ENCODE results near the gene SMIM44.

SMIM44 gene

DNA sequence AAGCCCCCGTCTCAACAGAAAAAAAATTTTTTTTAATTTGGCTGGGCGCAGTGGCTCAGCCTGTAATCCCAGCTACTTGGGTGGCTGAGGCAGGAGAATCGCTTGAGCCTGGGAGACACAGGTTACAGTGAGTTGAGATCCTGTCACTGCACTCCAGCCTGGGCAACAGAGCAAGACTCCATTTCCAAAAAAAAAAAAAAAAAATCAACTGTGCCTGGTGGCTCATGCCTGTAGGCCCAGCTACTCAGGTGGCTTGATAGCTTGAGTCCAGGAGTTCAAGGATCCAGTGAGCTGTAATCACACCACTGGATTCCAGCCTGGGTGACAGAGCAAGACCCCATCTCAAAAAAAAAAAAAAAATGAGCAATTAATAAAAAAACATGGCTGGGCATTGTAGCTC lies 18.5 kb upstream of the SMIM44 start:
- no peak overlapping the region for H3K4me3 ChIP-seq (ENCODE audit: low read depth, low read length)

DNA sequence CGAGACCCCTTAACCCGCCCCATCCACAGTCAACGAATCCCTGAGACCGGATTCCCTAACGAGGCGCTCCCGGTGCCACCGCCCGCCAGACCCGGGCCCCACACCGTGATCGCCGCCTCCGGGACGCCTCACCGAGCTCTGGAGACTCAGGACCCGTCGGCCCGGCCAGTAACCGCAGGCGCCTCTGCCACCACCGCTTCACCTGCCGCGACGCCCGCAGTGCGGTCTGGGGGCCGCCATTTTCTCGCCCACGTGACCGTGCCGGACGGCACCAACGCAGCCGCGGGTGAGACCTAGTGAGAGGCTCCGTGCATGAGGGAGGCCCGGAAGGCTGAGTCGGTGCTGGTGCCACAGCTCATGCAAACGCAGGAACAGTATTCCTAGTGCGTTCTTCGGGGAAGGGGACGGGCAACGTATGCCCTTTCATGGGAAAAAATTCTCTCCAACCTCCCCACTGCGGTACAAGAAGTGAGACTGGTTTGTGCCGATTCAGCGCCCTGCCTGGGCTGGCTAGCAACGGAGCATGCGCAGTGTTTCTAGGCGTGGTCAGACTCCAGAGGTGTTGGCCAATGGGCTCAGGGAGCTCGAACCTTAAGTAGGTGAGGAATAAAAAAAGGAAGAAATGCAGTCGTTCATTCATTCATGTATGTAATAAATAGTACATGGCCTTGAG lies 17.3 kb upstream of the SMIM44 start, which contains the start of gene DOHH:
DOHH (minus strand) TSS at position 246 of the 673 bp plus-strand sequence. CDS start 3,860 bp downstream, outside the sequence.
- H3K4me3 ChIP-seq (ENCODE audit: low read depth, low read length): peak within 1 kb of the TSS; percentile 99

DNA sequence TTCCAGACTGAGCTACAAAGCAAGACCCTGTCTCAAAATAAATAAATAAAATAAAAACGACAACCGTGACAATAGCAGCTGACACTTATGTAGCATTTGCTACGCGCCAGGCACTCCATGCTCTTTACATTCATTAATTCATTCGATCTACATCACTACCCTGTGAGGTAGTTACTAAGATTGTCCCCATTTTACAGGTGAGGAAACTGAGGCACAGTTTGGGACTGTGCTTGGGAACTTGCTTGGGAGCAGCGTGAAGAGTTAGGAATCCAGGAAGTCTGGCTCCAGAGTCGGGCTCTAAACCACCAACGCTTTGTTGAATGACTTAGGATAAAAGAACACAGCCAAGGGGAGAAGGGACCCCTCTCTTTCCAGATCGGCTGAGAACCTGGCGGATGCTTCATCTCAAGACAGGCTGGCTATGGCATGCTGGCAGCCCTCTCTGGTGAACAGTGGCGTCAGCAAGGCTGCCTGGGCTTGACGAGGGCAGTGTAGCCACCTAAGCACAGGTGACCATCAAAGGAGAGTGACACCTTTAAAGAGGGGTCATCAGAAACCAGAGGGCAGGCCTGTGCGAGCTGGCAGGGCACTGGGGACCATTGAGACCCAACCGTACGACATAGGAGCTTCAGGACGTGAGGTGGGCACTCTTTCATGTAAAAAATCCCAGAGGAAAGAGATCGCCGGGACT lies 16.6 kb upstream of the SMIM44 start:
- H3K4me3 ChIP-seq (ENCODE audit: low read depth, low read length): peak overlapping the region; percentile 99

DNA sequence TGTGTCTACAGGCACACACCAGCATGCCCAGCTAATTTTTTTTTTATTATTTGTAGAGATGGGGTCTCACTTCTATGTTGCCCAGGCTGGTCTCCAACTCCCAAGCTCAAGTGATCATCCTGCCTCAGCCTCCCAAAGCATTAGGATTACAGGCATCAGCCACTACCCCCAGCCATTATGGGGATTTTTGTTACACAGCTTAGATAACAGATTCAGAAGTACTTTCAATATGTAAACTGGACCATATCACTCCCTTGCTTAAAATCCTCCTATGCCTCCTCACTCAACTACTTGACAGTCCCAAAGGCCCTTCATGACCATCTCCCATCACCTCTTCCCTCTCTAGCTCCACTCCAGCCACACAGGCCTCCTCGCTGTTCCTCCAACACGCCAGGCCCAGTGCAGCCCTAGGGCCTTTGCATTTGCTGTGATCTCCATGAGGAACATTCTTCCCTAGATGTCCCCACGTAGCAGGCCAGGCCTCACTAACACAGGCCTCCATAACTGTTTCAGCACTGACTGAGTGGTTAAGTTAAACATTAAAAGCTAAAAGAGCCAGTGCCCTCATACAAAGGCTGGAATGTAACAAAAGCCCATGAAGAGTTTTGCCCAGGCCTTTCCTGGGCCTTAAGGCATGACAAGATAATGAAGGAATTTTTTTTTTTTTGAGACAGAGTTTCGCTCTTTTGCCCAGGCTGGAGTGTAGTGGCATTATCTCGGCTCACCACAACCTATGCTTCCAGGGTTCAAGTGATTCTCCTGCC lies 14.7 kb upstream of the SMIM44 start:
- H3K4me3 ChIP-seq (ENCODE audit: low read depth, low read length): no peak overlapping the region

DNA sequence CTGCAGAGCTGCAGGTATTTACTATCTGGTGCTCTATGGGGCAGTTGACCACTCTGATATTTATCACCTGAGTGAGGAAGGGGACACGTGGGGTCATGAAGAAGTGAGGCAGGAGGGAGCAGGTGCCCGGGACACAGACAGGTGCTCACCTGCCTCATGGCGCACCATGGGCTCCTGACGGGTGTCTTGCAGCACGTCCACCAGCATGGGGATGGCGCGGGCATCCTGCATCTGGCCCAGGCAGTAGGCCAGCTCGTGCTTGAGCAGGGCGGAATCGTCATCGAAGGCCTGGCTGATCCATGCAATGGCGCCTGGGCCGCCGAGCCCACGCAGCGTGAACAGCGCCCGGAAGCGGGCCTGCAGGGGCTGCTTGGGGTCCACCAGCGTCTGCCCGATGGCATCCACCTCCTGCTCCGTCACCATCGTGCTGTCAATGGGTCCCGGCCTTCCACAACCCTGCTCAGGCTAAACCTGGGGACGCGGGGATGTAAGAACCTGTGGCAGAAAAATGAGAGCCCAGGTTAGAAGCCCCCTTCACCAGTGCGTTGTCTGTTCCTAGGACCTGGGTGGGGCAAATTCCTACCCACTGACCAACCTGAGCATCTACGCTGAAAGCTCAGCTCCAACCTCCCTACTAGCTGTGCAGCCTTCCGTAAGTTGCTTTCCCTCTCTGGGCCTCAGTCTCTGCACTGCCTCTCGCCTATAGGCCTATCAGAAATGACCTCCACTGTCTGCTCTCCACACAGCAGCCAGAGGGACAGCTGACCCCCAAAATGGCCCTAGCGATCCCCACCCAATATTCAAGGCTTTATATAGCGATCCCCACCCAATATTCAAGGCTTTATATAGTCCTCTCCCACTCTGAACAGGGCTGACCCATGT lies 13.4 kb upstream of the SMIM44 start:
- H3K4me3 ChIP-seq (ENCODE audit: low read depth, low read length): no peak overlapping the region

DNA sequence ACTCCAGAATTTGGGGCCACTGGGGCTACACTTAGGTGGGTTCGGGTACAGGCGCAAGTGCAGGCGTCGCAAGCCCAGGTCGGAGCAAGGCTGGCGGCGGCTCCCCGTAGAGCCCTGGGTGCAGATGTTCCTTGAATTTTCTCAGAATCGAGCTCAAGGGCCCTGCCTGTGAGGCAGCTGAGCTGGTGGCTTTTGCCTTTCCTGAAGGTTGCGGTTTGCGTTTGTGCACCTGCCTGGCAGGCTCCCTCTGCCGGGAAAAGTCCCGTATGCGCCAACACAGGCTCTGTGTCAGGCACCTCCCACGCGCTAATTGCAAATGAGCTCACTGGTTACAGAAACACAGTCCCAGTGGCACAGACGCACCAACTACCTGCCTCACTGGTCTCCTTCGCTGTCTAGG lies 11.3 kb upstream of the SMIM44 start:
- H3K4me3 ChIP-seq (ENCODE audit: low read depth, low read length): no peak overlapping the region

DNA sequence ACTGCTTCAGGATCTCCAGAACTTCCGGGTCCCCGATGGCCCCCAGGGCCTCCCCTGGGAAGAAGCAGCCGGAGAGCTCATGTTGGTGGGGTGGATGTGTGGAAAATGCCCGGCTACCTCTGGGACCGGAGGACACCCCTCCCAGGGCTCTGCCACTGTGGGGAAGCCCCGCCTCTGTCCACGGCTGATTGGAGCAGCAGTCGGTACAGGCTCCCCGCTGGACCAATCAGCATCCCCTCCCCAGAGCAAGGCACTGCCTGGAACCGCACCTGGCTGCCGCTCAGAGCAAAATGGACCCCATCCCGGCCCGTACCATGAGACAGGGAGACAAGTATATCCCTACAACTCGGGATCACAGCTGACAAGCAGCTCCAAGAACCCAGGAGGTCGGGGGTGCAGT lies 10.8 kb upstream of the SMIM44 start:
- H3K4me3 ChIP-seq (ENCODE audit: low read depth, low read length): no peak overlapping the region

DNA sequence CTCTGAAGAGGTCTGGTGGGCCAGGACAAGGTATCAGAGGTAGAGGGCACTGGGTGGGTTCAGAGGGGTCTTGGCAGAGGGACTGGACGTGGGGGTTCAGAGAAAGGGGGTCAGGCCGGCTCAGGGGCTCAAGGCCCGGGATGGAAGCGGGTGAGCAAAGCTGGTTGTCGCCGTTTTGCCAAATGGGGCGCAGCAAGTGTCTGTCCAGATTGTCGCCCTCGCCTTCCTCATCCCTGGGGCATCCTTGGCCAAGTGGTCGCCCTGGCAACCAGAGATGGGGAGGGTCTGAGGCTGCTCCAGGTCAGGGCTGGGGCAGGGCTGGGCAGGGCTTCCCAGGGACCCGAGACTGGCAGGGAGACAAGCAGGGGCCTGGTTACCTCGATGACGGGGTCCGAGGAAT lies 10.4 kb upstream of the SMIM44 start:
- no peak overlapping the region for H3K4me3 ChIP-seq (ENCODE audit: low read depth, low read length)

DNA sequence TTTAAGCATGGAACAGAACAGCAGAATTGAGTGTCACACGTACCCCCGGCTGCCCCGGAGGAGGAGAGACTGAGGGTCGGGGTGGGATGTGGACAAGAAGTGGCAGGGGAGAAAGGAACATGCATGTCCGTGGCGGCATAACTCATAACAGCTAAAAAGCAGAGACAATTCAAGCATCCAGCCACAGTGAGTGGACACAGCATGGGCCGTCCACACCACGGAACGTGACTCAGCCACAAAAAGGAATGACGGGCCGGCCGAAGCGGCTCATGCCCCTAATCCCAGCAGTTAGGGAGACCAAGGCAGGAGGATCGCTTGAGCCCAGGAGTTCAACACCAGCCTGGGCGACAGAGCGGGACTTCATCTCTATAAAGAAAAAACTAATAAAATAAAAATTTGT lies 9.7 kb upstream of the SMIM44 start:
- H3K4me3 ChIP-seq (ENCODE audit: low read depth, low read length): no peak overlapping the region

DNA sequence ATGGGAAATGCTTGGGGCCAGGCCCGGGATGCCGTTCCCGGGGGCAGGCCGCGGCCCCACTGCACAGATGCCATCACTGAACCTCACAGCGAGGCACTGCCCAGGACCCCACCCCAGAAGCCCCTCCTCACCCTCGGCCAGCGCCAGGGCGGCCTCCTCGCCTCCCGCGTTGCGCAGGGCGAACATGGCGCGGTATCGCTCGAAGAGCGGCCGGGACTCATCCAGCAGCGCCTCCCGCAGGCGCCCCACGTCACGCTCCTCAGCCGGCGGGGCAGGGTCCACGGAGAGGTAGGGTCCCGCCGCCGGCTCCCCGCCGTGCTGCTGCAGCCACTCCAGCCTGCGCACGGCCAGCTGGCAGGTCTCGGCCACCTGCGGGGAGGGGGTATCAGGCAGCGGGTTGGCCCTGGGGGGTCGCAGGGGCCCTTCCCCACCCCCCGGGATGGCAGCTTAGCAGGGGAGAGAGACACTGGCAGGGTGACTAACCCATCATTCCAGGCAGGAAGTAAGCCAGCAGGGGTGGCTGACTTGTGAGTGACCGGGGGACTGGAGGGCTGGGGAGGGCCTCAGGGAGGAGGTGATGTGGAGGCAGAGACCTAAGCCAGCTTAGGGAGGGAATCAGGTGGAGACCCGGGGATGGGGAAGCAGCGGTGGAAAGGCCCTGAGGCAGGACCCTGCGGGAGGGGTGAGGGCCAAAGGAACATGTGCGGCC lies 9.0 kb upstream of the SMIM44 start:
- no peak overlapping the region for H3K4me3 ChIP-seq (ENCODE audit: low read depth, low read length)

DNA sequence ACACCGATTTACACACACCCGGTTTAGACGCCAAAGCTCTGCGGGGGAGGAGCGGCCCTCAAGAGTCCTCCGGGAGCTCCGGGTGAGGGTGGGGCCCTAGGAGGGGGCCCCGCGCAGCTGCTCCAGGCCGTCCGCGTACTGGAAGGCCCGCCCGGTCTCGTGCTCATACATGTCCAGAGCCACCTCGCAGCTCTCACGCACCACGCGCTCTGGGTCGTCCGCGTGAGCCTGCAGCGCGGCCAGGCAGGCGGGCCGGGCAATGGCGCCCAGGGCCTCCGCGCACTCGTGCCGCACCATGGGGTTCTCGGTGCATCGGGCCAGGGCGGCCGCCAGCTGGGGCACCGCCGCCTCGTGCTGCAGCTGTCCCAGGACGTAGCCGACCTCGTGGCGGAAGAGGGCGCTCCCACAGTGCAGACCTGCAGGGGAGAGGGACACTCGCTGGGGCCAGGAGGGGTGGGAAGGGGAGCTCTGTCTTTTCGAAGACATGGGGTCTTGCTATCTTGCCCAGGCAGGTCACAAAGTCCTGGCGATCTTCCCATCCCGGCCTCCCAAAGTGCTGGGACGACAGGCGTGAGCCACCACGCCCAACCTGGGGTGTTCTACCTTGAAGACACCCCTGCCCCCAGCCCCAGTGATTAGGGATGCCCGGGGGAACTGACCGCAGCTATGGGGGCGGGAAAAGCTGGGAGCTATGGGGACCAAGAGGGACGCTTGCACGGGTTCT lies 8.3 kb upstream of the SMIM44 start:
- no peak overlapping the region for H3K4me3 ChIP-seq (ENCODE audit: low read depth, low read length)

DNA sequence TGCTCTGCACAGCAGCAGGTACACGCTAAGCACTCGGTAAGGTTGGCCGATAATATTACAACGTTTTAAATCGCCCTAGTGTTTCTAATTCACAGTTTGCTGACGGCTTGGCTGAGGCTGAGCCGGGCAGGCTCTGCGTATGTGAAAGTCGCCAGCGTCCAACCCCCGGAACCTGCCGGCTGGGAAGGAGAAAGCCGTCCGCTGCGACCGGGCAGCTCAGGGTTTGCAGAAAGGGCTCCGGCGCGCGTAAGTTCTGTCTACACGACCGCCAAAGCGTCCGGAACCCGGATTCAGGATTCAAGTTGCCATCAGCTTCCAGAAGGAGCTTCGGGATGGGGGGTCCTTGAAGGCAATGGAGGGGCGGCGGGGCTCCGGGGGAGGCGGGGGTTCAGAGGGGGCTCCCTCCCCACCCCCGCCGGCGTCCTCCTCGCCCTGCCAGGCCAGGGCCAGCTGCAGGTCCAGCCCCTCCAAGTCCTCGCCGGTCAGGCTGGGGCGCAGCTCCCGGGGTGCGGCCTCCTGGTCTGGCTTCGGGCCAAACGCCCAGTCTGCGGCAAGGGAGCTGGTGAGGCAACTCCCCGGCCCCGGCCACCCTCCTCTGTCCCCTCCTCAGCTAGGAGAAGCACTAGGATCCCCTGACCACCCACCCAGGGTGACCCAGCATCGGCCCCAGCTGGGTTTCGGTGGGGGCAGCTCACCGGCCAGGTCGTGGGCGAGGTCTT lies 575 bp downstream of the SMIM44 start:
- H3K4me3 ChIP-seq (ENCODE audit: low read depth, low read length): no peak overlapping the region

DNA sequence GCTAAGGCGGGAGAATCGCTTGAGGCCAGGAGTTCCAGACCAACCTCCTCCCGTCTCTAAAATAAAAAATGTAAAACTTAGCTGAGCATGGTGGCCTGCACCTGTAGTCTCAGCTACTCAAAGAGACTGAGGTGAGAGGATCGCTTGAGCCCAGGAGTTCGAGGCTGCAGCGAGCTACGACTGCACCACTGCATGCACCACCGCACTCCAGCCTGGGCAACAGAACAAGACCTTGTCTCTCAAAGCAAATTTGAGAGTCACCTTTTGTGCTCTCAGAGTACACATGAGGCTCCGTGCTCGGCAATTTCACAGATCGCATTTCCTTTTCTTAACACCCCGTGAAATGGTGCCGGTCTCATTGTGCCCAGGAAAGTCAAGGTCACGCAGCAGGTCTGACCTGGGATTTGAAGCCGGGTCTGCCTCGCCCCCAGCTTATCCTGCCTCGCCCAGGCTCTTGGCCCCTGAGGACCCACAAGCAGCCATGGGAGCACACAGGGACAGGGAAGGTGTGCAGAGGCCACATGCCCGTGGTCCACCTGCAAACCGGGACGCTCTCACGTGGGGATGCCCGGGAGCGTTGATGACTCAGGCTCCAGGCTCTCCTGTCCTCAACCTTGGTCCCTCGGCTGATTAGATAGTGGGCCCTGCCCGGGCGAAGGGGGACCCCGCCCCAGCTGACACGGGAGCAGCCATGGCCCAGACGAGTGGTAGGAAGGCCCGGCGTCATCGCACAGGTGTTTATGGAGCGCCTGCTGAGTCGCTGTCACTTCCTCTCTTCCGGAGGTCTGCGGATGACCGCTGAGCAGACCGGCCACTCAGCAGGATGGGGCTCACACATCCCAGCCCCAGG lies 1.8 kb downstream of the SMIM44 start:
- no peak overlapping the region for H3K4me3 ChIP-seq (ENCODE audit: low read depth, low read length)

DNA sequence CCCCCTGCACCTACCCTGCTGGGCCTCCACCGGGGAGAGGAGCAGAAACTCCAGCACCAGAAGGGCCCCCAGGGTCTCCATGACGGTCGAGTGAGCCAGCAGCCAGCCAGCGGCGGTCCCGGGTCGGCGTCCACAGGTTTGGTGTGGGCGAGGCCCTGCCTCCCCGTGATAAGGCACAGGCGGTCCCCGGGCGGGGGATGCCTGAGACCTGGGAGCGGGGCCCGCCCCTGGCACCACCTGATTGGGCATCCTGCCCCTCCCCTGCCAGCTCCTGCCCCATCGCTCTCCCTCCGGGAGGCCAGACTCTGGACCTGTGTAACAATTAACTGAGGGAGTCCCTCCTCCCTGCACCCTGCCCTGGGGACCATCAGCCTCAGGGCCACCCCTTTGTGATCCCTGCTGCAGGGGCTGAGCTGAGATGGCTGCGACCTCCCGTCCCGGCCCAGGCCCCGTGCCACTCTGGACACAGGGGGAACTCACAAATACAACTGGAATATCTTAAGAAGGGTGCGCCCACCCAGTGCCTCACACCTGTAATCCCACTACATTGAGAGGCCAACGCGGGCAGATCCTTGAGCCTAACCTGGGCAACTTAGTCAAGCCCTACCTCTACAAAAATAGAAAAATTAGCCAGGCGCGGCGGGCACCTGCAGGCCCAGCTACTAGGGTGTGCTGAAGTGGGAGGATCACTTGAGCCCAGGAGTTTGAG lies 2.7 kb downstream of the SMIM44 start, which contains the start of gene SMIM24:
SMIM24 (minus strand) TSS at position 143 of the 709 bp plus-strand sequence; CDS start at position 81, 62 bp downstream.
- no peak within 1 kb of the TSS for H3K4me3 ChIP-seq (ENCODE audit: low read depth, low read length)

DNA sequence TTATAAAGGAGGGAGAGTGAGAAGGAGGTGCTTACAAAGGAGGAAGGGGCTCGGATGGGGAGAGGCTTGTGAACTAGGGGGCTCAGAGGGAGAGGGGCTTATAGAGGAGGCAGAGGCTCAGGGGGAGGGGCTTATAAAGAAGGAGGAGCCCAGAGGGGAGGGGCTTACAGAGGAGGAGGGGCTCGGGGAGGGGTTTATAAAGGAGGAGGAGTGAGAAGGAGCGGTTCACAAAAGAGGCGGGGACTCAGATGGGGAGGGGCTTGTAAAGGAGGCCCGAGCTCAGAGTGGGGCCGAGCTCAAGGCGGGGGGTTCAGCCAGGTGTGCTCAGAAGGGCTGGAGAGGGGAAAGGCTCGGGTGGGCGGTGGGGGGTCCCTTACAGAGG lies 3.4 kb downstream of the SMIM44 start:
- H3K4me3 ChIP-seq (ENCODE audit: low read depth, low read length): no peak overlapping the region

DNA sequence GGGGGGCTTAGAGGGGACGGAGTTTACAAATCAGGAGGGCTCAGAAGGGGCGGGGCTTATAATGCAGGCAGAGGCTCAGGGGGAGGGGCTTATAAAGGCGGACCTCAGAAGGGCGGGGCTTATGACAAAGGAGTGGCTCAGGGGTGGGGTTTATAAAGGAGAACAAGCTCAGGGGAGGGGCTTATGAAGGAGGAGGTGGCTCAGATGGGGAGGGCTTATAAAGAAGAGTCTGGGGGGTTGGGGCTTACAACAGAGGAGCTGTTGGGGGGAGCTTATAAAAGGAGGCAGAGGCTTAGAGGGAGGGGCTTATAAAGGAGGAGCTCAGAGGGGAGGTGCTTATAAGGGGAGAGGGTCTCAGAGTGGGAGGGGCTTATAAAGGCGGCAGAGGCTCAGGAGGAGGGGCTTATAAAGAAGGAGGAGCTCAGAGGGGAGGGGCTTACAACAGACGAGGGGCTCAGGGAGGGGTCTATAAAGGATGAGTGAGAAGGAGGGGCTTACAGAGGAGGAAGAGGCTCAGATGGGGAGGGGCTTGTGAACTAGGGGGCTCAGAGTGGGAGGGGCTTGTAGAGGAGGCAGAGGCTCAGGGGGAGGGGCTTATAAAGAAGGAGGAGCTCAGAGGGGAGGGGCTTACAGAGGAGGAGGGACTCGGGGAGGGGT lies 3.9 kb downstream of the SMIM44 start:
- H3K4me3 ChIP-seq (ENCODE audit: low read depth, low read length): no peak overlapping the region
